Uterus (tissue), 4 donors: ENCODE results near the gene RPUSD4. TPM values are rescaled to one million over a fixed set of nuclear protein-coding genes. Genes with fewer than 3 reads are reported as not detected.

Experiments used
- DNase-seq, 2 donors: peaks; one replicate each; pipeline ENCODE4 v3.0.0-alpha.2; 2019 to 2020
- H3K27ac ChIP-seq, 2 donors: fragments of 200-600 bp; sonication (generic); 1 replicate in 1 of 2; 2 replicates in 1 of 2; pipeline ENCODE4 v1.5.1; 2016 to 2018
- H3K27me3 ChIP-seq, 2 donors: fragments of 200-600 bp; sonication (generic); one replicate each; pipeline ENCODE4 v1.5.1; 2018 to 2019; ENCODE audit warnings: control low read depth in 1 of 2
- H3K36me3 ChIP-seq, 2 donors: fragments of 200-600 bp; sonication (generic); one replicate each; pipeline ENCODE4 v1.5.1; 2019; ENCODE audit warnings: control low read depth in 1 of 2
- H3K4me1 ChIP-seq, 2 donors: fragments of 200-600 bp; sonication (generic); one replicate each; pipeline ENCODE4 v1.5.1; 2018 to 2019; ENCODE audit warnings: control low read depth in 1 of 2
- H3K4me3 ChIP-seq, 2 donors: fragments of 200-600 bp; sonication (generic); 1 replicate in 1 of 2; 2 replicates in 1 of 2; pipeline ENCODE4 v1.5.1; 2018 to 2019; ENCODE audit warnings: mild to moderate bottlenecking in 1 of 2
- H3K9me3 ChIP-seq, 2 donors: fragments of 200-600 bp; sonication (generic); one replicate each; pipeline ENCODE4 v1.5.1; 2019; ENCODE audit warnings: control low read depth in 1 of 2
- CTCF ChIP-seq, 4 experiments: fragments of 200-600 bp in 2 of 4; fragments of 450-650 bp in 2 of 4; sonication (generic) in 2 of 4; IDR thresholded peaks; one replicate each; pipeline ENCODE4 v1.5.1; 2016 to 2019; ENCODE audit warnings: antibody characterized with exemption in 4 of 4, mild to moderate bottlenecking in 2 of 4, moderate library complexity in 1 of 4
- POLR2A ChIP-seq, 2 donors: fragments of 450-650 bp; IDR thresholded peaks; one replicate each; pipeline ENCODE4 v1.6.1; 2016; ENCODE audit warnings: antibody characterized with exemption in 2 of 2, mild to moderate bottlenecking in 1 of 2, moderate library complexity in 1 of 2
- intact Hi-C: fragments of 100-400 bp; cut with DNase I; formaldehyde crosslinking; loops from one replicate; pipeline ENCODE4 v1.15.1; 2023; ENCODE audit warnings: low total_unique reads
- small RNA-seq: library from RNA; depleted of rRNA; stranded (forward); fragments of <200 nt; gene quantifications from one replicate; pipeline ENCODE3, GENCODE V24; 2016
- total RNA-seq, 4 donors: library from RNA; depleted of rRNA in 3 of 4; stranded (reverse); fragments of >200 nt in 3 of 4; gene quantifications; one replicate each; pipeline versions ENCODE4 v1.1.0 to v1.2.4, GENCODE V29; 2014 to 2023
- donor health status: DM: yes; HTN: yes; CAD: no.

Gene RPUSD4
- total RNA-seq, 4 donors from 2014 or later: 7.6 to 37.4 (median 16.4) TPM

- no peaks in the 10 kb centered on the region for H3K9me3 ChIP-seq
- H3K27ac ChIP-seq: no peak overlapping the region
- no peaks in the 10 kb centered on the region for H3K27me3 ChIP-seq
- TF ChIP-seq CTCF (IDR thresholded peaks at IDR 0.05) (no peak), POLR2A (IDR thresholded peaks at IDR 0.05) (no peak)
- H3K4me1 ChIP-seq: no peaks in the 10 kb centered on the region
- H3K36me3 ChIP-seq: no peaks in the 10 kb centered on the region
- H3K4me3 ChIP-seq: no peak overlapping the region
- intact Hi-C loops: no loop called here
- DNase-seq: no peak
These were observed 56.8 kb downstream of the RPUSD4 start for GRCh38 chr11:126154691-126155090.

GRCh38 chr11:126153972-126154371 lies 57.5 kb downstream of the RPUSD4 start:
- Histone ChIP-seq H3K27me3 (no peaks in the 10 kb centered on the region), H3K4me1 (no peaks in the 10 kb centered on the region), H3K9me3 (no peaks in the 10 kb centered on the region), H3K27ac (no peak overlapping the region), H3K4me3 (no peak overlapping the region), H3K36me3 (no peaks in the 10 kb centered on the region)
- intact Hi-C loops: no loop called here
- no peak for TF ChIP-seq POLR2A (IDR thresholded peaks at IDR 0.05)
- no peak for TF ChIP-seq CTCF (IDR thresholded peaks at IDR 0.05)
- DNase-seq: peak in 1 of 2 donors; percentile 66

- H3K9me3 ChIP-seq: no peaks in the 10 kb centered on the region
- no peak for TF ChIP-seq CTCF (IDR thresholded peaks at IDR 0.05)
- TF ChIP-seq POLR2A (IDR thresholded peaks at IDR 0.05): no peak
- no peak overlapping the region for H3K27ac ChIP-seq
- DNase-seq: no peak
- H3K4me3 ChIP-seq: no peak overlapping the region
- no peaks in the 10 kb centered on the region for H3K36me3 ChIP-seq
- intact Hi-C loops: no loop called here
- no peaks in the 10 kb centered on the region for H3K27me3 ChIP-seq
- H3K4me1 ChIP-seq: no peaks in the 10 kb centered on the region
These were observed 58.4 kb downstream of the RPUSD4 start for GRCh38 chr11:126153006-126153405.

- H3K27me3 ChIP-seq: no peaks in the 10 kb centered on the region
- no peaks in the 10 kb centered on the region for H3K9me3 ChIP-seq
- no peaks in the 10 kb centered on the region for H3K36me3 ChIP-seq
- no peak overlapping the region for H3K27ac ChIP-seq
- no peaks in the 10 kb centered on the region for H3K4me1 ChIP-seq
- no peak for DNase-seq
- intact Hi-C loops: no loop called here
- no peak overlapping the region for H3K4me3 ChIP-seq
- TF ChIP-seq CTCF (IDR thresholded peaks at IDR 0.05) (no peak), POLR2A (IDR thresholded peaks at IDR 0.05) (no peak)
These were observed 58.9 kb downstream of the RPUSD4 start for GRCh38 chr11:126152586-126152985.

- DNase-seq: no peak
These were observed 59.3 kb downstream of the RPUSD4 start for GRCh38 chr11:126152152-126152551.

More at GRCh38 chr11:126152152-126152551, 59.3 kb downstream of the RPUSD4 start:
- intact Hi-C loops: no loop called here
- Histone ChIP-seq H3K27me3 (no peaks in the 10 kb centered on the region), H3K27ac (no peak overlapping the region), H3K4me1 (no peaks in the 10 kb centered on the region), H3K36me3 (no peaks in the 10 kb centered on the region), H3K9me3 (no peaks in the 10 kb centered on the region), H3K4me3 (no peak overlapping the region)
- TF ChIP-seq CTCF (IDR thresholded peaks at IDR 0.05): no peak
- no peak for TF ChIP-seq POLR2A (IDR thresholded peaks at IDR 0.05)

Small RNA genes lying within 50 kb of the gene (small RNA-seq; reads per million reads assigned to genes)
- gene AP001893.2 (not detected), gene RN7SL351P (not detected), gene RNU4-86P (not detected)

Other genes with a start within 250 kb of the RPUSD4 start
- 100 to 1,000 TPM in 3 of 4 donors, 10 to 100 TPM in 1; 38.5 to 261 (median 213) TPM for gene CDON, start 148.8 kb downstream of the RPUSD4 start, total RNA-seq
- 10 to 100 TPM; 14.7 to 31.8 (median 17.8) TPM for gene FAM118B, start 132 bp upstream of the RPUSD4 start, total RNA-seq
- 100 to 1,000 TPM in 1 of 4 donors, 10 to 100 TPM in 3; 34.6 to 129 (median 67.2) TPM for gene SRPRA, start 57.2 kb upstream of the RPUSD4 start, total RNA-seq
- gene FOXRED1, start 57.5 kb upstream of the RPUSD4 start, total RNA-seq: 10 to 100 TPM in 2 of 4 donors, 1 to 10 TPM in 1, under 1 TPM in 1; 0.29 to 29.1 (median 9.4) TPM
- 10 to 100 TPM in 1 of 4 donors, 1 to 10 TPM in 2, under 1 TPM in 1; 0.88 to 17.7 (median 5.0) TPM for gene TIRAP, start 71.4 kb upstream of the RPUSD4 start, total RNA-seq
- 10 to 100 TPM in 3 of 4 donors, 1 to 10 TPM in 1; 6.4 to 19.7 (median 13.0) TPM for gene DCPS, start 92.4 kb upstream of the RPUSD4 start, total RNA-seq
- gene ST3GAL4, start 144.0 kb upstream of the RPUSD4 start, total RNA-seq: 10 to 100 TPM; 11.8 to 53.3 (median 34.8) TPM